Heart left ventricle (tissue), 16 donors: ENCODE measurements around the gene COL10A1. TPM values are rescaled to one million over a fixed set of nuclear protein-coding genes. Genes with fewer than 3 reads are reported as not detected.

Experiments used
- ATAC-seq, 4 donors: fragments of 200-7000 bp; cut with Tn5 transposase; one replicate each; pipeline ENCODE4 v1.9.1; 2020 to 2022; ENCODE audit warnings: moderate library complexity in 4 of 4, mild to moderate bottlenecking in 3 of 4, moderate number of reproducible peaks in 1 of 4
- DNase-seq, 5 donors: peaks; one replicate each; pipeline ENCODE4 v3.0.0-alpha.2; 2020
- H3K27ac ChIP-seq, 12 donors: fragments of 200-600 bp; sonication (generic) in 4 of 12; one replicate each; pipeline versions ENCODE4 v1.5.0 to v1.8.0; 2016 to 2022; ENCODE audit warnings: mild to moderate bottlenecking in 2 of 12
- H3K27me3 ChIP-seq, 9 donors: fragments of 200-600 bp; sonication (generic) in 2 of 9; one replicate each; pipeline versions ENCODE4 v1.5.1 to v1.8.0; 2016 to 2022; ENCODE audit warnings: mild to moderate bottlenecking in 3 of 9
- H3K36me3 ChIP-seq, 9 donors: fragments of 200-600 bp; sonication (generic) in 2 of 9; one replicate each; pipeline versions ENCODE4 v1.5.0 to v1.8.0; 2018 to 2022; ENCODE audit warnings: mild to moderate bottlenecking in 2 of 9
- H3K4me1 ChIP-seq, 12 donors: fragments of 200-600 bp; sonication (generic) in 4 of 12; one replicate each; pipeline versions ENCODE4 v1.5.0 to v1.8.0; 2016 to 2022; ENCODE audit warnings: mild to moderate bottlenecking in 3 of 12
- H3K4me3 ChIP-seq, 12 donors: fragments of 200-600 bp; sonication (generic) in 4 of 12; one replicate each; pipeline versions ENCODE4 v1.5.0 to v1.8.0; 2017 to 2022; ENCODE audit warnings: mild to moderate bottlenecking in 9 of 12, moderate library complexity in 4 of 12
- H3K9me3 ChIP-seq, 12 donors: fragments of 200-600 bp; sonication (generic) in 4 of 12; one replicate each; pipeline versions ENCODE4 v1.5.0 to v1.8.0; 2016 to 2022; ENCODE audit warnings: mild to moderate bottlenecking in 1 of 12
- CTCF ChIP-seq, 12 donors: fragments of 200-600 bp; sonication (generic) in 4 of 12; IDR thresholded peaks; one replicate each; pipeline versions ENCODE4 v1.5.0 to v1.8.0; 2018 to 2022; ENCODE audit warnings: antibody characterized with exemption in 12 of 12, mild to moderate bottlenecking in 5 of 12
- POLR2A ChIP-seq, 2 donors: fragments of 450-650 bp; IDR thresholded peaks; one replicate each; pipeline ENCODE4 v1.6.1; 2017; ENCODE audit warnings: antibody characterized with exemption in 2 of 2, mild to moderate bottlenecking in 2 of 2, moderate library complexity in 2 of 2
- WGBS, 4 donors: extraction: QIAGEN DNeasy Blood & Tissue Kit in 2 of 4; methylation state at CpG; one replicate each; pipeline versions ENCODE4 v1.1.5 to v1.1.7; 2013 to 2018; 5-methylcytosine and 5-hydroxymethylcytosine counted together
- intact Hi-C, 10 donors: fragments of 100-400 bp; cut with DNase I; formaldehyde crosslinking; loops; one replicate each; pipeline versions ENCODE4 v1.11.1 to v1.14.2; 2022
- polyA plus RNA-seq, 2 donors: library from polyadenylated mRNA; stranded (reverse); fragments of 200-250 nt; gene quantifications; one replicate each; pipeline ENCODE4 v1.2.3, GENCODE V29; 2013
- total RNA-seq, 9 donors: library from RNA; depleted of rRNA in 2 of 9; stranded (reverse); fragments of >200 nt in 2 of 9; fragmentation: NEBNext Ultra II Directional in 3 of 9; extraction: Animal tissue kit (Norgen Biotek cat#: 25700) in 3 of 9; gene quantifications; one replicate each; pipeline versions ENCODE4 v1.1.0 to v1.2.4, GENCODE V29; 2016 to 2023
- donor health status: ischemic (EF 13 %, LVEDD 7.1; RV severe dilation, severe dysfunction).
- donor health status: healthy with polysubstance abuse.
- donor health status: DM: no; HTN: yes; CAD: no.
- donor health status: DM: no; HTN: no; CAD: no.
- donor health status: ischemic (EF 25% LVEDD 6.9; RV normal size, moderate dysfunction).
- donor health status: ischemic (EF 25% LVEDD 5.7; RV mildly dilated, moderate dysfunction).
- donor health status: healthy.
- donor health status: DM: yes; HTN: yes; CAD: no.
- donor health status: ischemic (EF 35%, LVEDD 5.7; RV mildly dilated, moderate dysfunction).
- donor health status: nonischemic (EF 11% LVEDD 7.7; RV severe dilation, severe dysfunction).
- donor health status: DM: yes; HTN: yes; CAD: no.
- donor health status: PGD.
- donor health status: ischemic (EF 29% LVEDD 5.4; RV normal size, mild dysfunction).
- donor health status: nonischemic (EF 23%, LVEDD 6.1; RV moderate dilation, normal function).

Gene COL10A1
- total and polyA plus RNA-seq, 11 donors: 0.04 to 1.4 (median 0.17) TPM; not detected in 5

GRCh38 chr6:116169880-116170279 is 43.9 kb upstream of the COL10A1 start:
- peaks cover 0 to 23% (median 1%) of the 10 kb centered on the region in 12 donors for H3K9me3 ChIP-seq
- no peak for ATAC-seq
- intact Hi-C loops: no loop called here
- H3K27ac ChIP-seq: no peak overlapping the region
- H3K36me3 ChIP-seq: peaks cover 0 to 8% (median 0%) of the 10 kb centered on the region in 9 donors
- no peaks in the 10 kb centered on the region for H3K27me3 ChIP-seq
- no peak for DNase-seq
- H3K4me3 ChIP-seq: no peak overlapping the region
- H3K4me1 ChIP-seq: peaks cover 0 to 24% (median 1%) of the 10 kb centered on the region in 12 donors
- WGBS, 4 donors: 82 to 89% (median 88%) methylated on average over 2 of the region's 2 CpGs
- no peak for TF ChIP-seq CTCF (IDR thresholded peaks at IDR 0.05)
- TF ChIP-seq POLR2A (IDR thresholded peaks at IDR 0.05): no peak

DNA sequence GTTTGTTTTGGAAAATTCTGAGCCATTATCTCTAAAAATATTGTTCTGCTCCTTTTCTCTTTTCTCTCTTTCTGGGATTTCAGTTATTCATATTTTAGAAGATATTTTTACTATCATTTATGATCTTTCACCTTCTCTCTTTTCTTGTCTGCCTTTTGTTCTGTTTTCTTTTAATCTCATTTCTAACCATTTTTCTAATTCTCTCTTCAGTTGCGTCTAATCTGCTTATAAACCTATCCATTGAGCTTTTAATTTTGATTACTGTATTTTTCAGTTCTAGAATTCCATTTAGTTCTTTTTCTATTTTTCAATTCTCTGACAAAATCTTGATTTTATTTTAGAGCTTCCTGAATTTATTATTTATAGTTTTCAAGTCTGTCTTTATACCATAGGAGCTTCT is 42.2 kb upstream of the COL10A1 start:
- H3K4me1 ChIP-seq: peaks cover 0 to 16% (median 1%) of the 10 kb centered on the region in 12 donors
- intact Hi-C loops: no loop called here
- peaks cover 0 to 32% (median 0%) of the 10 kb centered on the region in 12 donors for H3K9me3 ChIP-seq
- H3K4me3 ChIP-seq: no peak overlapping the region
- no peak for DNase-seq
- TF ChIP-seq CTCF (IDR thresholded peaks at IDR 0.05): no peak
- WGBS, 4 donors: 96 to 100% (median 98%) methylated on average over 1 of the region's 1 CpG
- ATAC-seq: no peak
- H3K27me3 ChIP-seq: no peaks in the 10 kb centered on the region
- no peak overlapping the region for H3K27ac ChIP-seq
- H3K36me3 ChIP-seq: peaks cover 0 to 4% (median 0%) of the 10 kb centered on the region in 9 donors

GRCh38 chr6:116166369-116166768 is 40.4 kb upstream of the COL10A1 start:
- Histone ChIP-seq H3K4me3 (no peak overlapping the region), H3K36me3 (peaks cover 0 to 4% (median 0%) of the 10 kb centered on the region in 9 donors), H3K27ac (peak overlapping the region in 6 of 12 donors; percentile 0 to 41 (median 15)), H3K9me3 (peaks cover 0 to 32% (median 0%) of the 10 kb centered on the region in 12 donors), H3K27me3 (no peaks in the 10 kb centered on the region), H3K4me1 (peaks cover 0 to 16% (median 1%) of the 10 kb centered on the region in 12 donors)
- TF ChIP-seq POLR2A (IDR thresholded peaks at IDR 0.05): no peak
- no peak for TF ChIP-seq CTCF (IDR thresholded peaks at IDR 0.05)
- DNase-seq (no peak), ATAC-seq (no peak)
- intact Hi-C loops: no loop called here
- WGBS, 4 donors: 56 to 70% (median 67%) methylated on average over 1 of the region's 1 CpG

DNA sequence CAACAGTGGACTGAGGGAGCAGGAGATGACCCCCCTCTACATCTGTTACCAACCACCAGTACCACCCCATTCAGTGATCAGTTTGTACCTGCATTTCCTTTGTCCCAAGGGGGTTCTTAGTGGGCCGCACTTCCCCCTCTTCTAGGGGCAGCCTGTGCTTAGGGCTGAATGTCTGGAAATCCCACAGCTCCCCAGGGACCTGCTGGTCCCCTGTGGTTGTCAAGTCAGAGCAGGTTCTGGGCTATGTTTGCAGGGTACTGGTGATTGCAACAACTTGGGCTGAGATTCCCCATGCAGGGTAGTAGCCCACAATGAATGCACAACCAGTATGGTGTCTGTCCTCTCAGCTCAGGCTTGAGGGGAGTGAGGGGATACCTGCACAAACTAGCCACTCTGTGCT is 39.7 kb upstream of the COL10A1 start:
- ATAC-seq (peak in 1 of 4 donors; percentile 16), DNase-seq (no peak)
- H3K27ac ChIP-seq: no peak overlapping the region
- TF ChIP-seq POLR2A (IDR thresholded peaks at IDR 0.05): no peak
- no peak for TF ChIP-seq CTCF (IDR thresholded peaks at IDR 0.05)
- WGBS, 4 donors: 96 to 100% (median 99%) methylated on average over 1 of the region's 1 CpG
- H3K36me3 ChIP-seq: peaks cover 0 to 4% (median 0%) of the 10 kb centered on the region in 9 donors
- H3K9me3 ChIP-seq: peaks cover 0 to 32% (median 0%) of the 10 kb centered on the region in 12 donors
- intact Hi-C loops: no loop called here
- peaks cover 0 to 13% (median 1%) of the 10 kb centered on the region in 12 donors for H3K4me1 ChIP-seq
- H3K4me3 ChIP-seq: no peak overlapping the region
- no peaks in the 10 kb centered on the region for H3K27me3 ChIP-seq
